Testis (tissue), 3 donors: ENCODE measurements around the gene WHRN. TPM values are rescaled to one million over a fixed set of nuclear protein-coding genes. Genes with fewer than 3 reads are reported as not detected.
A peak's percentile ranks its signal among the peaks of the same experiment; 100 is the strongest.

Experiments used
- DNase-seq: peaks from one replicate; pipeline ENCODE4 v3.0.0-alpha.2; 2019
- H3K27ac ChIP-seq, 2 donors: fragments of 200-600 bp; sonication (generic); one replicate each; pipeline ENCODE4 v1.5.1; 2019
- H3K27me3 ChIP-seq: fragments of 200-600 bp; sonication (generic); one replicate; pipeline ENCODE4 v1.5.1; 2019
- H3K36me3 ChIP-seq: fragments of 200-600 bp; sonication (generic); one replicate; pipeline ENCODE4 v1.5.1; 2017; ENCODE audit warnings: low read depth; ENCODE audit errors: missing control alignments
- H3K4me1 ChIP-seq: fragments of 200-600 bp; sonication (generic); one replicate; pipeline ENCODE4 v1.5.1; 2019
- H3K4me3 ChIP-seq, 2 donors: fragments of 200-600 bp; sonication (generic); one replicate each; pipeline ENCODE4 v1.5.1; 2017 to 2019
- H3K9me3 ChIP-seq: fragments of 200-600 bp; sonication (generic); one replicate; pipeline ENCODE4 v1.5.1; 2017
- CTCF ChIP-seq, 3 experiments: fragments of 450-650 bp in 2 of 3; fragments of 200-600 bp in 1 of 3; sonication (generic) in 1 of 3; IDR thresholded peaks; one replicate each; pipeline ENCODE4 v1.5.1; 2016 to 2019; ENCODE audit warnings: antibody characterized with exemption in 3 of 3, mild to moderate bottlenecking in 2 of 3, moderate library complexity in 1 of 3
- POLR2A ChIP-seq: fragments of 450-650 bp; IDR thresholded peaks from one replicate; pipeline ENCODE4 v1.6.1; 2017; ENCODE audit warnings: antibody characterized with exemption, mild to moderate bottlenecking, moderate library complexity
- WGBS, 2 donors: methylation state at CpG; one replicate each; pipeline ENCODE4 v1.1.5; 2018; 5-methylcytosine and 5-hydroxymethylcytosine counted together
- intact Hi-C: fragments of 100-400 bp; cut with DNase I; formaldehyde crosslinking; loops from one replicate; pipeline ENCODE4 v1.15.1; 2023; ENCODE audit warnings: low total_unique reads
- polyA plus RNA-seq: library from polyadenylated mRNA; stranded (reverse); fragments of 350-450 nt; fragmentation: Illumina TruSeq; extraction: RNeasy Lipid Tissue Mini Kit (QIAGEN cat#74804); gene quantifications from one replicate; pipeline ENCODE4 v1.2.3, GENCODE V29; 2014; ENCODE audit warnings: low read depth, low replicate concordance; ENCODE audit not compliant: insufficient read depth
- total RNA-seq, 2 donors: library from RNA; depleted of rRNA; stranded (reverse); fragments of >200 nt; gene quantifications; one replicate each; pipeline ENCODE4 v1.2.3, GENCODE V29; 2016

WHRN gene
- total and polyA plus RNA-seq, 3 donors from 2014 or later: 70.3 to 208 (median 181) TPM

GRCh38 chr9:114491430-114492003 lies 13.8 kb downstream of the WHRN start:
- Histone ChIP-seq H3K27ac (no peak overlapping the region), H3K9me3 (no peaks in the 10 kb centered on the region), H3K4me3 (no peak overlapping the region), H3K4me1 (peaks cover 19% of the 10 kb centered on the region), H3K36me3 (no peaks in the 10 kb centered on the region), H3K27me3 (no peaks in the 10 kb centered on the region)
- intact Hi-C loops: no loop called here
- DNase-seq: peak; percentile 28
- TF ChIP-seq CTCF (IDR thresholded peaks at IDR 0.05) (no peak), POLR2A (no peak)
- 75 to 79% methylated on average over 17 of the region's 17 CpGs for WGBS, 2 donors

- TF ChIP-seq POLR2A (no peak), CTCF (IDR thresholded peaks at IDR 0.05) (no peak)
- no peak for DNase-seq
- Histone ChIP-seq H3K27me3 (no peaks in the 10 kb centered on the region), H3K27ac (no peak overlapping the region), H3K36me3 (no peaks in the 10 kb centered on the region), H3K4me1 (peaks cover 23% of the 10 kb centered on the region), H3K4me3 (no peak overlapping the region), H3K9me3 (no peaks in the 10 kb centered on the region)
- 87 to 88% methylated on average over 12 of the region's 12 CpGs for WGBS, 2 donors
- intact Hi-C loops: no loop called here
Measured at GRCh38 chr9:114489928-114490327, 15.3 kb downstream of the WHRN start.

GRCh38 chr9:114488398-114489129 lies 16.7 kb downstream of the WHRN start:
- no peaks in the 10 kb centered on the region for H3K27me3 ChIP-seq
- H3K4me3 ChIP-seq: no peak overlapping the region
- H3K4me1 ChIP-seq: peaks cover 29% of the 10 kb centered on the region
- intact Hi-C loops: no loop called here
- no peaks in the 10 kb centered on the region for H3K9me3 ChIP-seq
- no peak overlapping the region for H3K27ac ChIP-seq
- no peaks in the 10 kb centered on the region for H3K36me3 ChIP-seq
- no peak for DNase-seq
- TF ChIP-seq POLR2A (no peak), CTCF (IDR thresholded peaks at IDR 0.05) (no peak)
- WGBS, 2 donors: 68 to 76% methylated on average over 7 of the region's 7 CpGs

- 70 to 74% methylated on average over 4 to 6 of the region's 6 CpGs for WGBS, 2 donors
- TF ChIP-seq POLR2A (no peak), CTCF (IDR thresholded peaks at IDR 0.05) (peak; percentile 48 to 73 (median 64))
- no peaks in the 10 kb centered on the region for H3K27me3 ChIP-seq
- intact Hi-C loops: no loop called here
- no peaks in the 10 kb centered on the region for H3K36me3 ChIP-seq
- no peaks in the 10 kb centered on the region for H3K9me3 ChIP-seq
- no peak overlapping the region for H3K4me3 ChIP-seq
- peaks cover 33% of the 10 kb centered on the region for H3K4me1 ChIP-seq
- peak; percentile 71 for DNase-seq
- H3K27ac ChIP-seq: no peak overlapping the region
Measured at GRCh38 chr9:114487607-114488300, 17.5 kb downstream of the WHRN start.
